NCI-H2029 treated with DMSO at 0.1 percent for 48 hours (cell line): Measurements from ENCODE around the gene CACNA1C.
A peak's percentile ranks its signal among the peaks of the same experiment; 100 is the strongest.

Experiments used
- DNase-seq: peaks from one replicate; lab custom pipeline; 2025; lab: John Stamatoyannopoulos, UW

The CACNA1C gene

DNA sequence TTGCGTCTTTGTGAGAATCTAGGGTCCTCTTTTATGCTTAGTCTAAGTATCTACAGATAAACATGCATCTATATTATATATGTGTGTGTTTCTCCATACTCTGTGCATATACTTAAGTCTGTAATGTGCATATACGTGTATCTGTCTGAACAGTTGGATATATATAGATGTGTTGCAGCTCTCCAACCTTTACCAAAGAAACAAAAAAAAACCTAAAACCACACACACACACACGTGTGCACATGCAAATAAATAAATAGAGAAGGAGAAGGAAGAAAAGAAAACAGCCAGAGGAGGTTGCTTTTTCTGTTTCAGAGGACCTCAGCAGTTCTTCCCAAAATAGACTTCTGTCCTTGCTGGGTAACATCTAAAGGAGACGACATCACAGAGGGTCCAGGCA, 244.9 kb downstream of the CACNA1C start:
- no peak for DNase-seq

DNA sequence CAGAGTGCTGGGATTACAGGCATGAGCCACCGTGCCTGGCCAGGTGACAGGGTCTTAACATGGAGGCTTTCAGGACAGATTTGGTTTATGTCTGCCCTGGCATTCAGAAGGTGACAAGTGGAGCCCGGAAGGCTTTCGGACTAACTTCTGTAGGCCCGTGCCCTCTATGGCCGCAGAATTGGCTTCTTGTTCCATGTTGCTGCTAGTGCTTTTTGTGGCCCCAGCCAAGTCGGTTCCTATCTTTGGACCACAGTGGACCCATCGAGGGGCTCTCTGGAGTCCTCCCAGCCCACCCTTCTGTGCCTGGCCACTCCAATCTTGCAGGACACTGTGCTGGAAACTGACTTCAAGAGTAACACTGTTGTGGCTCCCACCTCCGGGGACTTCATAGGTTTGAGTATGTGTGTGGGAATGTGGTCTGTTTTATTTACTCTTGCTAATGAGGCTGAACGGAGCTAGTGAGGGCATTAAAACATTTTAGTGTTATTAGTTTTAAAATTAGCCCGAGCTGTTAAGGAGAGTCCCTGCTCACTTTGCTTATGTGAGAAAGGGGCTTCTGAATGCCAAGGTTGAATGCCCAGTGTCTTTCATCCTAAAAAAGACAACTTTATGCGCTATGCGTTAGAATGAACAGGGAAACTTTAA, 245.9 kb downstream of the CACNA1C start:
- DNase-seq = no peak

DNA sequence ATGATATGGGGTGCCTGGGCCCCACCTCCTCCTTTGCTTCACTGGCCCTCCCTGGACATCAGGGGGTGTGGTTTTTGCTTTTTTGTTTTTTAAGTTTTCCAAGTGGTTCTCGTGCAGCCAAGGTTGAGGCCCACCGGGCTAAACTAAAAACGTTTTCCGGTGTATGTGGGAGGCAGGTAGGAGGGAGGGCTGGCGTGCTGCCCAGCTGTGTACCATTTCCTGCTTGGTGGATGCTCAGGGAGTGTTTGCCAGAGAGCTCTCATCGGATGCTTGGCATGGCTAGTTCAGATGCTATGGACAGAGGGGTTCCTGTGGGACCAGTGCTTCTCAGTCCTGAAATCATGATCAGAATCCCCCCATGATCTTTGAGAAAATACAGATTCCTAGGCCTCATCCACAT, 246.4 kb downstream of the CACNA1C start:
- peak; percentile 42 for DNase-seq

DNA sequence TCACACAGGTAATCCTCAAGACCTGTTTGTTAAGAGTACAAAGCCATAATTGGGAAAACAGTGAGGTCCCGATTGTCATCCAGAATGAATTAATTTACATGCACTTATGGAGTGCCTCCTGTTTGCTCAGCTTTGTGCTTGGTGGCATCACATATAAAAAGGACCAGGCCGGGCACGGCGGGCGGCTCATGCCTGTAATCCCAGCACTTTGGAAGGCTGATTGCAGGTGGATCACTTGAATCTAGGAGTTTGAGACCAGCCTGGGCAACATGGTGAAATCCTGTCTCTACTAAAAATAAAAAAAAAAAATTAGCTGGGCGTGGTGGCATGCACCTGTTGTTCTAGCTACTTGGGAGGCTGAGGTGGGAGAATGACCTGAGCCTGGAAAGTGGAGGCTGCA, 247.4 kb downstream of the CACNA1C start:
- DNase-seq = no peak

DNA sequence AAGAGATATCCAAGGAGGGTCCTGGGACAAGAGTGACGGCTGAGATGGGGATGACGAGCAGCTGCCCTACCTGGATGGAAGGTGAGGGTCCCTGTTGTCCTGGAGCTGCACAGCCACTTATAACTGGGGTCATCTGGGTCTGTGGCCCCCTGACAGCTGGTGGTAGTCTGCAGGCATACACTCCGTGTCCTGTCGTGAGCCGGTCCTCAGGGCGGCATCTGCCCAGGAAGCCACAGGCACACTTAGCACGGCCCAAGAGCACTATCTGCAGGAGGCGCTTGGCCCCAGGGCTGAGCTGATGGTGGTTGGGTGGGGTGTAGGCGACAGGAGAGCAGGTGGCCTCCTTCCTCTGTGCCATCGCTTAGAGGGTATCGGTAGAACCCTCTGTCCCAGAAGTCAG, 248.1 kb downstream of the CACNA1C start:
- DNase-seq = no peak

DNA sequence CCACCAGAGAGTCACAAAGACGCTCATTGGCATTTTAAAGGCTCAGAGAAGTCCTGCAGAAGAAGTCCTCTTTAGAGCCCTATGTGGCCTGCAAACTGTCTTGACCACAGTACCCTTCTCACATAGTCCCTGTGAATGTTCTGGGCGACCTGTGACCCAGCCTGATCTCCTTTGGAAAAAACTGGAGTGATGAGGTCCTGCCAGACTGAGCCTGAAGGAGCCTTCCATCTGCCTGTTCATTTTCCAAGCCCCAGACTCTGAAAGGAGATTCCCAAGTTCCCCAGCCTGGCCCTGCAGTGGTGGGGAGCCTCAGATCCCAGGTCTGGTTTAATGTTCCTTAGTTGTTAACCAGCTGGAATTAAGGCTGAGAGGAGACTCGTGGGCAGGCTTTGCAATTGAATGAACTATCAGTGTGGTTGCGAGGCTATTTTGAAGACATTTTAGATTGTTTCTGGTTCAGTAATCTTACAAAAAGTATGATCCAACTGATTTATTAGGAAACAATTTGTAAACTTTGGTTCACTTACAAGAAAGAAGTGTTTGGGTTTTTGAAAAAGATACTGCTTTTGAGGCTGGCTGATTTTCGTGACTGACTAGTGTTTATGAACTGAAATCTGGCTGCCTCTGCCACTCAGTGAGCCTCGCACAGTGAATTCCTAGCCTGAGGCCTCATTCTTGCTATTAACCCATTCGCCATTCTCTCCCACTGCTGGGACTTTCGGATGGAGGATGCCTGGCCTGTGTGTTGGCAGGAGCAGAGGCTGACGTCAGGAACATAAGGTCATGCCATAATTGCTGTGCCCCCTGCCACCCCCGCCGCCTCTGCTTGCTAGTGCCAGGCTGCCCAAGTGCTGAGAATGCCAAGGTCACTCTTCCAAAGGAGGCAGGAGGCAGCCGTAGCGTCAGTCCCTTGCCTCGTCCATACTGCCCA, 249.0 kb downstream of the CACNA1C start:
- no peak for DNase-seq

DNA sequence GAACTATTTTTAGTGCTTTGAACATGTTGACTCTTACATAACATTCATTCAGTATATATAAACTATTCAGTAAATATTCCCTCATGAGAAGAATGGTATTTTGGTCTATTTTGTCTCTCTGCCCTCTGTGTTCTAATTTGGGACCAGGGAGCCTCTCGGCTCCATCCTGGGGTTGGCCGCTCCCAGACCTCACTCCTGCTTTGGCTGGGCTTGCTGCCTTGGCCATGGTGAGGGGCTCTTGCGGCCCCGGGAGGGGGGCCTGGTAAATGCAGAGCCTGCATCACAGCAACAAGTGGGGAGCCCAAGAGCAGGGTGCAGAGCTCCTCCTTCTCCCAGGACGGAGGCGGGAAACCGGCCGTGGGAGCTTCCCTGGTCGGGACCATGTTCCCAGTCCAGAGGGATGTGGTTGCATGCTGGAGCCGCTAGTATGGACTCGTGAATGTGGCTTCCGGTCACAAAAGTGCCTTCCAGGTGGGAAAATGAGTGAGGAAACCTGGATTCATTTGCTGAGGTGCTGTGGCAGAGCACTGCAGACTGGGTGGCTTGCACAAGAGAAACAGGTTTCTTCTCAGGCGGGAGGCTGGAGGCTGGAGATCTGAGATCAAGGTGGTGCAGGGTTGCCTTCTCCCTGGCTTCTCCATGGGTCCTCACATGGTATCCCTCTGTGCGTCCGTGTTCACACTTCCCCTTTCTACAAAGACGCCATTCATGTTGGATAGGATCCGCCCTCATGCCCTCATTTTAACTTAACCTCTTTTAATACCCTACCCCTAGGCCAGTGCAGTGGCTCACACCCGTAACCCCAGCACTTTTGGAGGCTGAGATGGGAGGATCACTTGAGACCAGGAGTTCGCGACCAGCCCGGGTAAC, 250.2 kb downstream of the CACNA1C start:
- DNase-seq = no peak

DNA sequence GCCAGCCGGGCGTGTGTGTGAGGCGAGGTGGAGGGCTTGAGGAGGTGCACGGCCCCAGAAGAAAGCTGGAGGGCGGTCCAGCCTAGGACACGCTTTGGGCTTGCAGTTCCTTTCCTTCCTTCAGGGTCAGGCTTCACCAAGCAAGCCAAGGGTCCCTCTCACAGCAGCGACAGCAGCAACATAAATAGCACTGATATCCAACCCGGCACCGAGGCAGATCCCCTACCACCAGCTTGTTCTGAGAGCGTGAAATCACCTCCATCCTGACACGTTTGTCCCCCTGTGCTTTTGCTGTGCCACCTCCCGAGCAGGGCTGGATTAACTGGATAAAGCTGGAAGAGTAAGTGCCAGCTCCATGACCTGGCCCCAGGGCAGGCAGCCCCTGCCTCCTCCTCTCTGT, 251.4 kb downstream of the CACNA1C start:
- DNase-seq = no peak

DNA sequence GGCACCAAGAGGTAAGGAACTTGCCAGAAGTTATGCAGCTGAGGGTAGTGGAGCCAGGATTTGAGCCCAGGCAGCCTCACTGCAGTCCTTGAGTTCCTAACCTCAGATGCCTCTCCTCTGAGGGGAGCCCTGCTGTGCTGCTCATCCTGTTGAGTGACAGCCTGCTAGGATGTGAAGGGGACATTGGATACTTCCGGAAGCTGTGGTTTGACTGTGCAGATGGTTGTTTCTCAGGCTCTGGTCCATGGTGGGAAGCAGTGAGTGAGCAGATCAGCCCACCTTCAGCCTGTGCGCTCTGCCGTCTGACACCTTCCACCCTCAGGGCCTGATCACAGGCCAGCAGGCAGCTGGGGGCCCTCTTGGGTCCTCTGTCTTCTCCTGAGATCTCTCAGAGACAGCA, 253.2 kb downstream of the CACNA1C start:
- DNase-seq = no peak

DNA sequence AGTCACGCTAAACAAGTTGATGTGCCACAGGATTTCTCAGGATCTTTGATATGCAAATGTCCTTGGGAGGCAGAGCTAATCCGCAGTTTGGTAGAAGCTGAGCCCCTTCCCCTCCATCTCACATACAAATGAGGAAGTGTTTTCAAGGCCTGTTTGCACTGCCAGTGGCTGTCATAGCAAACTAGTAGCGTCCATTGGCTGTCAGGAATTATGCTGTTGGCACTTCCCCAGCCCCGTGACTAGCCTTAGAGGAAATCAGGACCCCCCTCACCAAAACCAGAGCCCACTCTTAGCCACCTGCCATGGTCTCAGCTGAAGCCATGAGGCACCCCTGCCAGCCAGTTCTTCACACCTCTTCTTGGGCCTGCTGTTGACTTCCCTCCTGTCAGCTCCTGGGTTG, 253.9 kb downstream of the CACNA1C start:
- DNase-seq = no peak

DNA sequence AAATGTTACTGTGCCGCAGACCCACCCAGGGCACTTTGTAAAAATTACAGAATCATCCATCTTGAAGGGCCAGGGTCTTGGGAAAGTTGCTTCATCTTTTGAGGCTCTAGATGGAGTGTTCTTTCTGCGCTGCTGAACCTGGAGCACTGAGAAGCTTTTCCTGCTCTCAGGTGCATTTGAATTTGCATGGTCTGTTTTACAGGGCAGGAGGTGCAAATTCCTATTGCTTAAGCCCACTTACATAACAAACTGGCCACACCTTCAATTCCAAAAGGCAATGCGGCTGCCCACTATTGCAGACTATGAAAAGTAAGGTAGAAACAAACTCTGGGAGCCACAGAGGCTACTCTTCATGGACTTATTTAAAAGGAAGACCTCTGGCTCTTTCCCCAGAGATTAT, 254.8 kb downstream of the CACNA1C start:
- no peak for DNase-seq

DNA sequence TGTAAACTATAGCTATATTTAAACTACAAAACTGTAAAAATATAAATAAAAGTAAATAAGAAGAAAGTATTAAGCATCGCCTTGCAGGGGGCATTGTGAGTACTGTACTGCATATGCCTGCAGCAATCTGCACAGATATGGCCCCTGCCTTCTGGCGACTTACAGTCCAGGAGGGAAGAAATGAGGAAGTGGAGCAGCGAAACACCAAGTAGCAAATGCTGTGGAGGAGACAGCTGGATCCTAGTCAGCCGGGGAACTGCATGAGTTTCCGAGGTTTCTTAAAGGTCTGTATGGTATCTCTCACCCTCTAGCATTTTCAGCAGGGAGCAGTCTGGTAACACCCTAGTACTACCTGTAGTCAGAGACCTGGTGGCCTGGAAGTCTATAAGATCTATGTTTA, 256.9 kb downstream of the CACNA1C start:
- no peak for DNase-seq

DNA sequence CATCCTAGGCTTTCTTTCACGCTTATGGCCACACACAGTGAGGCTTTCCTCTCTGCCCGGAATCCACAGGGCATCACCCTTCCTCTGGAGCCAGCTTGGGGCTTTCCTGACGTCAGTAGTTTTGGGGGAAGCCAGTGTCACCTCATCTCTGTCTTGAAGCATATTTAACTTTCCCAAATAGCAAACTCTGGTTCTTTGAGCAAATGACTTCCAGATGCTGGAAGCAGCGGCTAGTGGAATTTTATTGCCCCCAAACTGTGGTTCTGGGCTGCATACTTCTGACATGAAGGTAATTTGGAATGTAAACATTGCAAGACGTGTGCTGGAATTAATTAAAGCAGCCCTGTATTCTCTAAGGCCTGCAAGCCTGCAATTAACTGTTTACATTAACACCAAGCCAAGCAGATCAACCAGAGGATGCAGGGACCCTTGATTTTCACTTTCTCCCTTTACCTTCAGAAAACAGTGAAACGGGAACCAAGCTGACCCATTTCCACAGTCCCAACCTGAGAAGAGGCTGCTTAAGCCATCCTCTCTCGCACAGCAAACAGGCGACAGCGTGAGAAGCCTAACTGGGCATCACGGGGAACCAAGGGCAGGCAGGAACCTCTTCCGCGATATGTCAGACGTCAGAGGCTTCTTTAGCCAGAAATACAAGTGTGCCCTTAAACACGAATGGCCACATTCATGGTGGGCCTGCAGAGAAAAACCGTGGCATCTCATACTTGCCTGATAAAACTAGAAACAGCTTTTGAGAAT, 258.4 kb downstream of the CACNA1C start:
- no peak for DNase-seq

DNA sequence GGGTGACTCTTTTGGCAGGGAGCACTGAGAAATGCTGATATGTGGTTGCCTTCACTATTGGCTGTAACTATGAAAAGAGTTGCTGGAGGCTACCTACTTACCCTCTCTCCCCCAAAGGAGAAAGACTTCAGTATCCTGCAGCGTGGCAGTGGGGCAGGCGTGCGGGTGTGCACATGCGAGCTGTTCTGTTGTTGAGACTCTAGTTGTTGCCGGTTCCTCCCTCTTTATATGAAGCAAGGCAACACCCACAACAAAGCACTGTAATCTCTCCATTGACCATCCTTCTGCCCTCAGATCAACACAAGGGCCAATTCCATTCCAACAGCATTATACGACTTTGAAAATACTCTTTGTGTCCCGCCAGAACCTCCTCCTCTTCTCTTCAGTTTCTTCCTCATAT, 259.4 kb downstream of the CACNA1C start:
- no peak for DNase-seq

DNA sequence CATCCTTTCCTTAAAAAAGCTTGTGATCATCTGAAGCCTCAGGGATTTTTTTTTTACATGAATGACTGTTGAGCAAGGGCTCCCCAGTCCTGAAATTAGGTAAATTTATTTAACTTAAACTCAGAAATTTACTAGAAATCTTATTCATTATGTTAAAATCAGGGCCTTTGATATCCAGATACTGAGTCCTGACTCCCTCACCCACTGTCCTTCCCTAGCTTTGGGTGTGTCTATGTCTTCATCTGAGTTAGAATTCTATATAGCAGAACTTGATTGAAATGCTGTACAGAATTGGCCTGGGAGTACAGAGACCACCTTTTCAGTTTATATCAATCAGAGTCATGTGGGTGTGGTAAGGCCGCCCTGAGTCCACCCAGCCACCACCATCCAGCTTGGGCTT, 260.0 kb downstream of the CACNA1C start:
- no peak for DNase-seq

DNA sequence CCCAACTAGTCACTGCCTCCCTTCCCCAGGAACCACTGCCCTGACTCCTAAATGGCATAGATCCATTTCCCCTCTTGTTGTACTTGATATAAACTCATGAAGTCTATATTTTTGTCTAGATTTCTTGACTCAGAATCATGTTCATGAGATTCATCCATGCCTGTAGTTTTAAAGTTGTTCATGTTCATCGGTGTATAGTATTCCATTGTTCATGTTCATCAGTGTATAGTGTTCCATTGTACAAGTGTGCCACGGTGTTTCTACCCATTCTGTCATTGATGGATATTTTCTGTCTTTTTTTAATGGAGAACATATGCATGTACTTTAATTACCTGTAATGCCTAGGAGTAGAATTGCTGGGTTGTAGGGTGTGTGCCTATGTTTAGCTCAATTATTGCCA, 261.7 kb downstream of the CACNA1C start:
- no peak for DNase-seq

DNA sequence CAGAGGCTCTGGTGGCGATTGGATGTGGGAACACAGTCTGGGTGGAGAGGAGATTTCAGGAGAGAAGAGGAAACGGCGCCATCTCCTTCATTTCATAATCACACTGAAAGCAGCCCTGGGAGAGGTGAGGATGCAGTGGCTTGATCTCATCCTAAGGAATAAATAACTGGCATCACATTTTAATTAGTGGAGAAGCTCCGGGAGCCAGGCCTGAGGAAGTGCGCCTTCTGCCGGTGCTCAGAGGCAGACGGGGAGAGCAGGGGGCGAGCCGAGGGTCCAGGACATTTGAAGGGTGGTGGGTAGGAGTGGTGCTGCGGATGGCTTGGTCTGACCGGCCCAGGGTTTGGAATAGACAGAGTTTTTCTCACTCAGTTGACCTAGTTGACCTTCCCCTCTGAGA, 265.0 kb downstream of the CACNA1C start:
- DNase-seq = no peak

DNA sequence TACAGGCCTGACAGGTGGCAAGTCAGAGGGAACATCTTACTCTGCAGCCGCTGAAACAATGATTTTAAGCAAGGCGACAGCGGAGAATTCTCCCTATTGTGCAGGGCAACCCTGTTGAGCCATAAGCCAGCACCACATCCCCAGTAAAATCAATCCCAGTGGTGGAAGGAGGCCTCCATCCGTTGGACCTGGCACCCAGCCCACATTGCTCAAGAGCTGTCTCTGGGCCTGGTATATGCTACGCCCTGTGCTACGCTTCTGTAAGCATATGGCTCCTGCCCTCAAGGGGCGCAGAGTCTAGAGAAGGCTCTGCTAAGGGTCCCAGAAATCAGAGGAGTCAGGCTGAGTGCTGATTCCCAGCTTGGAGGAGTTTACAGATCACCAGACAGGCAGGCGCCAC, 265.5 kb downstream of the CACNA1C start:
- no peak for DNase-seq

DNA sequence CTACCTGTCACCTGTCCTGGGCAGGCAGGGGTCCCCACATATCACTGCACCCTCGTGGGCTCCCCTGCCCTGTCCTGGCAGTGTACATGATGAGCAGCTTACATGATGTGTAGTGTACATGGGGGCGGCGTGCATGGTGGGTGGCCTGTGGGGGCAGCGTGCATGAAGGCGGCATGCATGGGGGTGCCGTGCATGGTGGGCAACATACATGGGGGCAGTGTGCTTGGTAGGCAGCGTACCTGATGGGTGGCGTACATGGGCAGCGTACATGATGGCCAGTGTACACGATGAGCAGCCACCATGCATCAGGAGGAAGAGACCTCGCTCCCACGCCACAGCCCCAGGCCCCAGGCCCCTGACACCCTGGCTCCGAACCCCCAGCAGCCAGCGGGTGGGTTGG, 266.3 kb downstream of the CACNA1C start:
- DNase-seq = no peak

DNA sequence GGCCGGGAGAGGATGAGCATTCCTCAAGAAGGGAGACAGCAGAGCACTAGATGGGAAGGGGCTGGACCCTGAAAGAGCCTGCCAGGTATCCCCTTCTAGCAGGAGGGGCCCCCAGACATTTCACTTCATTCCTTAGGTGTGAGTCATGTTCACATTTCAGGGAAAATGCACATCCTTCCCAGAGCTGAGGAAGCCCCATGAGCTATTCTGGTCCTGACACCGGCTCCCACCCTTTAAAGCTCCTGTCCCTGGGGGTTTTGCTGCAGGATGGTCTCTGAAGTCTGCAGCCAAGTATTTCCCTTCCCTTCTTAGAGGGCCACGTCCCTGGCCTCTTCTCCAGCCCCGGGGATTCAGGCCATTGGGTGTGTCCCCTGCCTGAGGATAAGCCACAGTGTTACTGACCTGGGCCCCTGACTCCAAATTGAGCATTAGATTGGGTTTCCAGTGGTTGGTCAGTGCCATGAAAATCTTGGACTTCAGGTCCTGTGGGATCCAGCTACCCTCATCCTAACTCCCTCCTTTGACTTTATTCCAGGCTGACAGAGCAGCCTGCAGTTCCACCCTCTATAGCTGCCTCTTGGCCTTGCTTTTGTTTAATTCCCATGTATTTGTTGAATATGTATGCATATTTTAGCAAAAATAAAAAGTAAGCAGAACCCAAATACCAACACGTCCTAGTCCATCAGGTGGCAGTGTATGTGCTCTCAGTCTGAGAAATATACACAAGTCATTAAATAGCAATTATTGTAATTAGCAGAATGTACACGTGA, 267.1 kb downstream of the CACNA1C start:
- no peak for DNase-seq

DNA sequence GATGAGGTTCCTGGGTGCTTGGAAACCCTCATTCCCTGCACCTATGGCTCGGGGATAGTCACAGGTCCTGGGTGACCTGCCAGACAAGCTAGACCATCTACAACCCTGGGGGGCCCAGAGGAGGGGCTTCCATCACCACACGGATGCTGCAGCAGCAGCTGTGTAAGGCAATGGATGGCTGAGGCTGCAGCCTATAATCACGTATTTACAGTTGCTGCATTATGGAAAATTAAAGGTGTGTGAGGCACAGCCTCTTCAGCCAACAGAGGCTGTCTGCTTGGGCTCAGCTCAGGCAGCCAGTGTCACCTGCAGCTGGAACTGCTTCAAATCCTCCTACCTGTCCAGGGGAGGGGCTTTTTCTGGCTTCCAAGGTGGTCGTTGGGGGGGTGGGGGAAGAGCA, 268.1 kb downstream of the CACNA1C start:
- DNase-seq = no peak
